GM21360 (cell line): ENCODE measurements around the gene JAML.

ENCODE experiments used
- ATAC-seq: cut with Tn5 transposase; IDR thresholded peaks from one replicate; pipeline ENCODE4 v1.9.1; 2021; ENCODE audit warnings: mild to moderate bottlenecking, moderate library complexity; ENCODE audit not compliant: unreplicated experiment

JAML gene

DNA sequence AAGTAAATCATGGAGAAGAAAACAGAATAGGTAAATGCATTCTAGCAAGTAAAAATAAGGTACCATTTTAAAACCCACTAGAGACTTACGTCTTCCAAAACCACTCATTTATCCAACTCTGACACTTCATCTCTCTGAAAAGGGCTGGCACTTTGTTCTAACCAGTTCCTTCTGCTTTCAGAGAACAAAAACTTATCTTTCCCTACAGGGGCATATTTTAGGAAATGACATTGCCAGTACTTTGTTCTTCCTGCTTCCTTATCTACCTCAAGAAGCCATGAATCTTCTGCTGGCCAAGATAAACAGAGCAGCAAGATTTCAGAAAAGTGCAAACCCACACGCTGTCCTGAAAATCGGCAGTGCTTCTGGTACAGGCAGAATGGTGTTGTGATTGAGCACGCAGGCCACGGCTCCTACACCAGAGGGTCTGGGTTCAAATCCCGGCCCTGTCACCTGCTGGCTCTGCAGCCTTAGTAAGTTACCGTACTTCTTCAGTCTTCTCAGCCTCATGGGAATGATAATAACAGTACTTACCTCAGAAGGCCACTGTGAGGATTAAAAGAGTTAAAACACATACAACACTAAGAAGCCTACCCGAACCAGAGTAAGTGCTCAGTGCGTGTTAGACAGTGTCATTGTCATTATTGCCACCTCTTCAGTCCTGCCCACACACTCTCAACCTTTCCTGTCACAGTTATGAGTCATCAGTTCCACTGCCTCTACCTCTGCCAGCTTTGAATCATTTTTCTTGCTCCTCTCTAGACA lies 16.4 kb upstream of the JAML start:
- ATAC-seq, result peak; percentile 83

DNA sequence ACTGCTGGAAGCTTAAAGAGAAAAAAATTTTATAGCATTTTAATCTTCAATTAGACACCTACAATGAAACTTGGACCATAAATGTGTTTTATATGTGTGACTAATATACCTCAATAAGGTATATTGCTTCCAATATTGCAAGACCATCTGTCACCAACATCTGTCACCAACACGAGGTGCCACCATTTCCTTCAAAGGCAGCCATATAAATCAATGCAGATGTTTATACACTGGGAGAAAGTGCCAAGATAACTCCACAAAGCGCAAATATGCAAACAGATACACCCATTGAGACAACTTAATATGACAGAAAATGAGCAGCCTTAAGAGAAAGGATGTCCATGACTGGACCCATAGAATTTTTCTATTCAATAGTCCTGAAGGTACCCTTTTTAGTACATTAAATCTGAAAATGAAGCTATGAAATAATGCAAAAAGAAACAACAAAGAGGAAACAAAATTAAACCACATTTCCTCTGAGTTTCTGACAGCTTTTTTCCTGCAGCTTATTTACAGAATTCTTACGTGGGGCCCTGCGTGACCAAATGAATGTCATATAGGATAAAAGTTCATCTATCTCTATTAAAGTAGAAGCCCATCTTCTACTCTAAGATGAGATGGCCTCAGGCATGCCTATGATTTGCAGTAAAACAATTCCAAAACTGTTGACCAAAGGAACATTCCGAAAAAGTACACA lies 14.8 kb upstream of the JAML start:
- no peak for ATAC-seq

- ATAC-seq, result no peak
Measured at GRCh38 chr11:118238929-118239328, 14.1 kb upstream of the JAML start.

- no peak for ATAC-seq
Measured at GRCh38 chr11:118238421-118238820, 13.6 kb upstream of the JAML start.

- ATAC-seq, result no peak
Measured at GRCh38 chr11:118236170-118236569, 11.4 kb upstream of the JAML start.

- ATAC-seq, result no peak
Measured at GRCh38 chr11:118234833-118235232, 10.0 kb upstream of the JAML start.

- ATAC-seq, result no peak
Measured at GRCh38 chr11:118233850-118234249, 9.0 kb upstream of the JAML start.

- ATAC-seq, result no peak
Measured at GRCh38 chr11:118233377-118233776, 8.6 kb upstream of the JAML start.

- no peak for ATAC-seq
Measured at GRCh38 chr11:118232659-118233058, 7.8 kb upstream of the JAML start.

GRCh38 chr11:118231461-118231860 lies 6.7 kb upstream of the JAML start:
- no peak for ATAC-seq

DNA sequence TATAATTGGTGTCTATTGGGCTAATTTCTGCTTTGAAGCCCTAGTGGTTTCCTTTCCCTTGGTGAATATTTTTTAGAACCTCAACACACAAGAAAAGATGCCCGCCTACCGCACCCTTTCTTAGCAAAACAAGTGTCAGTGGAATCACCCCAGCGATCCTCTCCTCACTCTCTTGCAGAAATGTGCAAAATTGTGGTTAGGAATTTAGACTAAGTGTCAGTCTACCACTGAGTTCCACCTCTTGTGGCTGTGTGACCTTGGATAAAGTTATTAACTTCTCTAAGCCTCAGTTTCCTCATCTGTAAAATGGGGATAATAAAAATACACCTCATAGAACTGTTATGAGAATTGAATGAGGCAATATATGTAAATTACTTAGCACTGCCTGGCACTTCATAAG lies 5.3 kb upstream of the JAML start:
- ATAC-seq, result no peak

DNA sequence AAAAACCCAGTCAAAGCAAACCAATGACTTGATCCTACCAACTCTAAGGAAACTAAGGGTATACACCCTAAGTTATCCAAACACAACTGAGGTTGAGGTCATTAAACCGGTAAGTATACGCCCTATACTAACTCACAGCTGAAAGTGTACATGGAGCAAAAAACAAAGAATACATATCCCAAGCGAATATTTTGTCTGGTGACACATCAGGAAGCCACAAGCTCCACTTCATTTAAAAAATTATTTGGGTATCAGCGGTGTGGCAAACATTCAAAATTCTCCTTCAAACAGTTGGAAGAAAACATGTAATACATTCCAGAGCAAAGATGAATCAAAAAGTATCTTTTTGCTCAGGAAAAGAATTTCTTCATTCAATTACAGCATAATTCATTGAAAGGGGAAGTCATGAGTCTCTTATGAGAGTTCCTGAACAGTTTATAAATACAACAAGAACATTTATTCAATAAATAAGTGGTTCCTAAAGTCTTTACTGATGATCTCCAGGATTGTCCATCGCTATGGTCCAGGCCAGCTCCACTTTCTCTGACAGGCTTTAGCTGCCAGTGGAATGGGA lies 4.5 kb upstream of the JAML start:
- ATAC-seq, result no peak

- ATAC-seq, result peak; percentile 58
Measured at GRCh38 chr11:118227865-118228785, 3.3 kb upstream of the JAML start.

DNA sequence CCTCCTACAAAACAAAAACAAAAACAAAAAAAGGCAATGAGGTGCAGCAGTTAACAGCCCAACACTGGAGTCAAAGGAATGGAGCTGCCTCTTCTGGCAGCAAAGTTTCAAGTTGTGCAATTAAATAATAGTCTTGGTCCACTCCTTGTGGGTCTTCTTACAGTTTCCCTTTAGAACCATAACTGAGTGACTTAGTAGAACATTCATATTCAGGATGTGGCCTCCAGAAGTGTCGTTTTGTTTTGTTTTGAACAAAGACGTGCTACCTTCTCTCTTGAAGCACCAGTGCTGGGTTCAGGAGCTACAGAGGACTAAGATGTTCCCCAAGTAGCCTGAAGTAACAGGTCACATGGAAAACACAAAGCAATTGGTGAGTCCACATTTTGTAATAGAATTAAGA lies 2.0 kb upstream of the JAML start:
- no peak for ATAC-seq

DNA sequence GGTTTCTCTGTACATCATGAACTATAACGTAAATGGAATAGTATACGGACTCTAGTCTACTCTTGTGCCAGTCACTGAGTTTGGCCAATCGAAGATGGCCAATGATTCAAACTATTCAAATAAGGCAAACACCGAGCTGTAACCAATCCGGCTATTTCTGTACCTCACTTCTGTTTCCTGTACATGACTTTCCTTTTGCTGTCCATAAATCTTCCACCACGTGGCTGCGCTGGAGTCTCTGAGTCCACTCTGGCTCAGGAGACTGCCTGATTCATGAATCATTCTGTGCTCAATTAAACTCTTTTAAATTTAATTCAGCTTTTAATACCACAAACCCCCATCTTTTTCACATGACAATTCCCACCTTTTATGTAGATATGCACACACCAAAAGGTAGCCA lies 1.5 kb upstream of the JAML start:
- ATAC-seq, result no peak

DNA sequence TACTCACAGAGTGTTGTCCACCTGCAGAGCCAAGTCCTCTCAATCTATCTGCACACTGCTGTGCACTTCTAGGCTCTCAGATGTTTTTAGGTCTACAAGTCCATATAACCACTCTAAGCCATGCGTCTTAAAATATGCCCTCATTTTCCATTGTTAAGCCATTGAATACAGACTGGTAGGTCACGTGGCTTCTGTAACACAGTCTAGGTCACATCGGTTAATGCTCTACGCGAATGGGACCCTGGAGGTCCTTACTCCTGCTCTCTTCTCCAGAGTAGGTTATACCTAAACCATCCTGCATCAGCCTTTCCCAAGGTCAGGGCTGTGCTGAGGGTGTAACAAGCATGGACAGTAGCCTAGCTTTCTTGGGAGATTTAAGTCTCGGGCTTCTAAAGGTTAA lies 819 bp downstream of the JAML start:
- no peak for ATAC-seq

DNA sequence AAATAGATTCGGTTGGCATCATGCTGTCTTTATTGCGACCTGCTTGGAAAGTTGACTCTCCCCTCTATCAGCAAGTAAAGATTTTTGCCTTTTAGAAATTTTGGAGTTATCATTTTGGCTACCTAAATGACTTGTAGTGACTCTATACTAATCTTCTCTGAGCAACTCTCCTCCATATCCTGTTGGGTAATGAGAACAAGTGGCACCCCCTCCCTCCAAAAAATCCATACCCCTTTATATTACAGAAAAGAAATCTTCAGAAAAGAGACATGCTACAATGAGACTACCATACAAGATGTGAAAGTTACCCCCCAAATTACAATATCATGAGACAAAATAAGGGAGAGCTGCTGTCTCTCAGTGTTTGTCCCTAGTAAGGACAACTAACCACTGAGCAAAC lies 1.2 kb downstream of the JAML start:
- no peak for ATAC-seq

DNA sequence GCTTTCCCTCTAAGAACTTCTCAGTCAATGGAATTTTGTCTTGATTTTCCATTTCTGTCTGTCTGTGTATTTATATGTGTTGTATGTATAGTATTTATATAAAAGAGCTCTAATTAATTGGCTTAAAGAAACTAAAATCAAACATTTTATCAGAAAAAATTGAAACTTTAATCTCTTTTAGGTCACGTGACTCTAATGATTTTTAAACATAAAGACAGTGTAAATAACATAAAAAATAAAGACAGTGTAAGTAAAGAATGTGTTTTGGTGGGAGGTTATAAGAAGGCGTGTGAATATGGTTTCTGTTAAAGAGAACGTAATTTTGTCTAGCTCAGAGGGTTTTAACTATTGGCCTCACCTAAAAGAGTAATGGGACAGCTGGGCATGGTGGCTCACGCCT lies 2.4 kb downstream of the JAML start:
- no peak for ATAC-seq

DNA sequence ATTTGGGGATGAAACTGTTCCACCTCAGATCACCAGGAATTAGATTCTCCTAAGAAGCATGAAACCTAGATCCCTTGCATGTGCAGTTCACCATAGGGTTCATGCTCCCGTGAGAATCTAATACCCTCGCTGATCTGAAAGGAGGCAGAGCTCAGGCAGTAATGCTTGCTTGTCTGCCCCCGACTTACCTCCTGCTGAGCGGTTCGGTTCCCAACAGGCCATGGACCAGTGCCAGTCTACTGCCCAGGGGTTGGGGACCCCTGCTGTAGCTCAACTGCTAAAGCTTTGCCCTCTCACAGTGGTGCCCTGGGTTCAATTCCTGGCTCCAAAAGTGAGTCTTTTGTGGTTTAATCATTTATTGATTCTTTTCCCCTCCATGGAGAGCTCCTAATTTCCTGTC lies 3.4 kb downstream of the JAML start:
- no peak for ATAC-seq

- ATAC-seq, result no peak
Measured at GRCh38 chr11:118219732-118220131, 5.1 kb downstream of the JAML start.

GRCh38 chr11:118219244-118219643 lies 5.6 kb downstream of the JAML start:
- no peak for ATAC-seq
